K562 (cell line): ENCODE measurements around the gene RAD1. TPM values are rescaled to one million over a fixed set of nuclear protein-coding genes. Genes with fewer than 3 reads are reported as not detected.

Source experiments
- C11orf30 ChIP-seq: fragments of 450-650 bp; IDR thresholded peaks from 2 replicates; pipeline ENCODE4 v1.6.1; 2016; ENCODE audit warnings: low read depth, mild to moderate bottlenecking
- FOXK2 ChIP-seq, 2 experiments: fragments of 450-650 bp; IDR thresholded peaks in 1 of 2; conservative IDR thresholded peaks in 1 of 2; 2 replicates each; pipeline ENCODE4 v1.6.1; 2016; ENCODE audit warnings: low read depth in 2 of 2, mild to moderate bottlenecking in 1 of 2
- HDAC8 ChIP-seq: fragments of 450-650 bp; IDR thresholded peaks from 2 replicates; pipeline ENCODE4 v1.6.1; 2016; ENCODE audit warnings: mild to moderate bottlenecking, missing genetic modification characterization, moderate library complexity, missing compliant biosample characterization
- HMGXB4 ChIP-seq: sonication (generic); formaldehyde crosslinking; IDR thresholded peaks from 2 replicates; pipeline ENCODE4 v1.8.1; 2023; ENCODE audit warnings: mild to moderate bottlenecking, missing genetic modification reagents
- NKRF ChIP-seq: fragments of 450-650 bp; IDR thresholded peaks from 2 replicates; pipeline ENCODE4 v1.6.1; 2016; ENCODE audit warnings: borderline replicate concordance
- NONO ChIP-seq, 2 experiments: fragments of 200-400 bp in 1 of 2; fragments of 450-650 bp in 1 of 2; formaldehyde crosslinking in 1 of 2; IDR thresholded peaks; 2 replicates each; pipeline ENCODE4 v1.6.1; 2017; ENCODE audit warnings: low read depth in 2 of 2, mild to moderate bottlenecking in 2 of 2, moderate library complexity in 2 of 2, low read length in 1 of 2
- PTBP1 ChIP-seq: fragments of 200-400 bp; formaldehyde crosslinking; IDR thresholded peaks from 2 replicates; pipeline ENCODE4 v1.6.1; 2017; ENCODE audit warnings: low read depth, low read length
- ZBTB8A ChIP-seq: fragments of 450-650 bp; IDR thresholded peaks from 2 replicates; pipeline ENCODE4 v1.6.1; 2018; ENCODE audit warnings: mild to moderate bottlenecking, moderate library complexity; ENCODE audit not compliant: partially characterized antibody
- ZNF133 ChIP-seq: fragments of 250-450 bp; sonication (Bioruptor Pico); IDR thresholded peaks from 2 replicates; pipeline ENCODE4 v1.4.0; 2020; ENCODE audit warnings: mild to moderate bottlenecking
- ZNF253 ChIP-seq: fragments of 250-450 bp; sonication (Bioruptor Pico); conservative IDR thresholded peaks from 2 replicates; pipeline ENCODE4 v1.6.1; 2021; ENCODE audit warnings: mild to moderate bottlenecking
- ZNF408 ChIP-seq: fragments of 250-450 bp; sonication (Bioruptor Pico); IDR thresholded peaks from 2 replicates; pipeline ENCODE4 v1.4.0; 2020; ENCODE audit warnings: low read depth, mild to moderate bottlenecking, moderate library complexity
- ZNF639 ChIP-seq, 2 experiments: fragments of 200-800 bp in 1 of 2; sonication (Bioruptor generic) in 1 of 2; sonication (generic) in 1 of 2; formaldehyde crosslinking in 1 of 2; IDR thresholded peaks in 1 of 2; conservative IDR thresholded peaks in 1 of 2; 2 replicates each; pipeline versions ENCODE4 v1.5.0 to v1.6.1; 2016 to 2020; ENCODE audit warnings: missing compliant biosample characterization in 1 of 2, missing genetic modification characterization in 1 of 2, missing genetic modification reagents in 1 of 2
- polyA plus RNA-seq, 8 experiments: library from polyadenylated mRNA; depleted of rRNA in 4 of 8; stranded (reverse) in 5 of 8; unstranded in 3 of 8; fragments of >200 nt; fragmentation: Nextera tagmentation in 2 of 8; fragmentation: Illumina TruSeq in 1 of 8; extraction: Ambion mirVana in 2 of 8; extraction: Trizol in 1 of 8; gene quantifications; 2 replicates each; pipeline versions ENCODE4 v1.2.1 to v1.2.3, GENCODE V29; 2011 to 2014; ENCODE audit warnings: inconsistent platforms in 1 of 8, missing spikeins in 1 of 8
- total RNA-seq, 7 experiments: library from RNA; depleted of rRNA in 6 of 7; stranded (reverse); fragments of >200 nt in 6 of 7; fragmentation: Illumina TruSeq in 2 of 7; extraction: Trizol in 2 of 7; gene quantifications; 2 replicates each; pipeline versions ENCODE4 v1.2.1 to v1.2.3, GENCODE V29; 2011 to 2021; ENCODE audit warnings: low replicate concordance in 1 of 7
- TF ChIP-seq, protein P1 (sequence below): fragments of 250-450 bp; sonication (Bioruptor Pico); IDR thresholded peaks from 2 replicates; pipeline ENCODE4 v1.5.0; 2022; ENCODE audit warnings: mild to moderate bottlenecking
- TF ChIP-seq, protein P2 (sequence below): sonication (generic); formaldehyde crosslinking; IDR thresholded peaks from 2 replicates; pipeline ENCODE4 v1.8.1; 2023; ENCODE audit warnings: mild to moderate bottlenecking, missing genetic modification reagents

Gene RAD1
- total and polyA plus RNA-seq, 9 of the 15 experiments (the other 6 are each of a cell fraction or from before 2014, with no cell fraction given) = 44.5 to 148 (median 60.8) TPM

DNA sequence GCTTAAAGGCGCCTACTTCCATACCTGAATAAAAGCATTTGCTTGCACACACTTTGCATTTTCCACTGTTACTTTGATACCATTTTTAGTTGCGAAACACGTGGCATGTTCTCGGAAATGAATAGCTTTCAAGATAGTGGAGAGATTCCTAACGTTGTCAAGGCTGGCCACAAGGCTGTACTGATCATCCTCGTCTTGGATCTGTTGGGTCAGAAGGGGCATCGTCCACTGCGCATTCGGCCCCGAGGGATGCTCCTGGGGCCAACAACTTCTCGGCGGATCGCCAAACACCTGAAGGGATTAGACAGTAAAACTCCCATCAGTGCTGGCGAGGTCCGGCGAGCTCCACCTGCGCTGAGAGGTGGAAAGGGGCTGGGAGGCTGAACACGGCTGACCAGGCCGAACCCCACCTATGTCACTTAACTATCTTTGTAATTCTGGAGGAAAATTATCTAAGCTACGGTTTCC is 599 bp downstream of the RAD1 start (continued):
- TF ChIP-seq ZNF639 (CRISPR knock-in tag; conservative IDR thresholded peaks at IDR 0.05 in 1 of 2, IDR thresholded peaks at IDR 0.05 in 1 of 2) (no peak), ZNF133 (CRISPR knock-in tag) (no peak), NONO (IDR thresholded peaks at IDR 0.05; ENCODE audit: low read depth in 2 of 2, low read length in 1 of 2) (no peak), ZNF253 (CRISPR knock-in tag) (no peak), ZBTB8A (no peak), FOXK2 (conservative IDR thresholded peaks at IDR 0.05 in 1 of 2, IDR thresholded peaks at IDR 0.05 in 1 of 2; ENCODE audit: low read depth in 2 of 2) (no peak), NKRF (peak; percentile 67), HDAC8 (tag) (no peak), ZNF408 (CRISPR knock-in tag) (no peak), HMGXB4 (CRISPR knock-in tag) (no peak), PTBP1 (peak; percentile 40; the same call in 1 of the 2 replicates), C11orf30 (no peak)
- TF ChIP-seq, protein P1, sequence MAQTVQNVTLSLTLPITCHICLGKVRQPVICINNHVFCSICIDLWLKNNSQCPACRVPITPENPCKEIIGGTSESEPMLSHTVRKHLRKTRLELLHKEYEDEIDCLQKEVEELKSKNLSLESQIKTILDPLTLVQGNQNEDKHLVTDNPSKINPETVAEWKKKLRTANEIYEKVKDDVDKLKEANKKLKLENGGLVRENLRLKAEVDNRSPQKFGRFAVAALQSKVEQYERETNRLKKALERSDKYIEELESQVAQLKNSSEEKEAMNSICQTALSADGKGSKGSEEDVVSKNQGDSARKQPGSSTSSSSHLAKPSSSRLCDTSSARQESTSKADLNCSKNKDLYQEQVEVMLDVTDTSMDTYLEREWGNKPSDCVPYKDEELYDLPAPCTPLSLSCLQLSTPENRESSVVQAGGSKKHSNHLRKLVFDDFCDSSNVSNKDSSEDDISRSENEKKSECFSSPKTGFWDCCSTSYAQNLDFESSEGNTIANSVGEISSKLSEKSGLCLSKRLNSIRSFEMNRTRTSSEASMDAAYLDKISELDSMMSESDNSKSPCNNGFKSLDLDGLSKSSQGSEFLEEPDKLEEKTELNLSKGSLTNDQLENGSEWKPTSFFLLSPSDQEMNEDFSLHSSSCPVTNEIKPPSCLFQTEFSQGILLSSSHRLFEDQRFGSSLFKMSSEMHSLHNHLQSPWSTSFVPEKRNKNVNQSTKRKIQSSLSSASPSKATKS (CRISPR knock-in tag) = no peak
- TF ChIP-seq, protein P2, sequence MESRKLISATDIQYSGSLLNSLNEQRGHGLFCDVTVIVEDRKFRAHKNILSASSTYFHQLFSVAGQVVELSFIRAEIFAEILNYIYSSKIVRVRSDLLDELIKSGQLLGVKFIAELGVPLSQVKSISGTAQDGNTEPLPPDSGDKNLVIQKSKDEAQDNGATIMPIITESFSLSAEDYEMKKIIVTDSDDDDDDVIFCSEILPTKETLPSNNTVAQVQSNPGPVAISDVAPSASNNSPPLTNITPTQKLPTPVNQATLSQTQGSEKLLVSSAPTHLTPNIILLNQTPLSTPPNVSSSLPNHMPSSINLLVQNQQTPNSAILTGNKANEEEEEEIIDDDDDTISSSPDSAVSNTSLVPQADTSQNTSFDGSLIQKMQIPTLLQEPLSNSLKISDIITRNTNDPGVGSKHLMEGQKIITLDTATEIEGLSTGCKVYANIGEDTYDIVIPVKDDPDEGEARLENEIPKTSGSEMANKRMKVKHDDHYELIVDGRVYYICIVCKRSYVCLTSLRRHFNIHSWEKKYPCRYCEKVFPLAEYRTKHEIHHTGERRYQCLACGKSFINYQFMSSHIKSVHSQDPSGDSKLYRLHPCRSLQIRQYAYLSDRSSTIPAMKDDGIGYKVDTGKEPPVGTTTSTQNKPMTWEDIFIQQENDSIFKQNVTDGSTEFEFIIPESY (CRISPR knock-in tag) = no peak
